GM12892 (cell line): ENCODE measurements around the gene OCIAD2.

Experiments used
- POLR2A ChIP-seq: IDR thresholded peaks from 2 replicates; pipeline ENCODE4 v1.6.1; 2011; ENCODE audit warnings: low read depth, low read length, control low read depth
- POLR2AphosphoS5 ChIP-seq: IDR thresholded peaks from 2 replicates; pipeline ENCODE4 v1.6.1; 2011; ENCODE audit warnings: low read depth, low read length, control low read depth

DNA sequence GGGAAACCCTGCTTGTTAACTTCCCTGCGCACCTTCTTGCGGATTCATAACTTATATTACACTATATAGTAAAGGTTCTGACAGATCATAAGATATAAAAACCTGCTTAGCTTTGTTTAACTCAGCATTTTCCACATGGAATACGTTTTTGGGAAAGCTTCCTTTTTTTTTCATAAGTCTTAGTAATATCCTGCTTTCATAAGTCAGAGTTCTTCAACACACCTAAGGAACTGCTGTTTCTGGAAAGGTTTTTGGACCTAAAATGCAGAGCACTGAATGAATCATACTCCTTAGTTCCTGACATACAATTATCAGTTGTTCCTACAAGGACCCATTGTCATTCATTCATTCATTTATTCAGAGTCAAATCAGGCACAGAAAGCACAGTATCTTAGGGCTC lies 32.3 kb upstream of the OCIAD2 start:
- no peak for TF ChIP-seq POLR2A
- no peak for TF ChIP-seq POLR2AphosphoS5
